Spleen (tissue), 7 donors: ENCODE results near the gene NTN1.

Source experiments
- CTCF ChIP-seq, 11 experiments: fragments of 200-600 bp in 7 of 11; fragments of 450-650 bp in 4 of 11; sonication (generic) in 4 of 11; IDR thresholded peaks in 8 of 11; conservative IDR thresholded peaks in 3 of 11; 1 replicate in 7 of 11; 2 replicates in 4 of 11; pipeline versions ENCODE4 v1.4.0 to v1.8.0; 2016 to 2021; ENCODE audit warnings: antibody characterized with exemption in 11 of 11, inconsistent platforms in 4 of 11, mild to moderate bottlenecking in 1 of 11
- POLR2A ChIP-seq, 3 donors: fragments of 450-650 bp; IDR thresholded peaks; one replicate each; pipeline ENCODE4 v1.5.1; 2017; ENCODE audit warnings: antibody characterized with exemption in 3 of 3, mild to moderate bottlenecking in 1 of 3
- POLR2AphosphoS5 ChIP-seq, 3 donors: sonication (generic); formaldehyde crosslinking; IDR thresholded peaks; one replicate each; pipeline ENCODE4 v1.5.1; 2017; ENCODE audit warnings: antibody characterized with exemption in 3 of 3
- donor health status: DM: no; HTN: no; CAD: no; lungs with moderate emphysema.
- donor health status: DM: no; HTN: no; CAD: no.
- donor health status: DM: no; HTN: no; CAD: no.

- no peak for TF ChIP-seq CTCF (IDR thresholded peaks at IDR 0.05 in 8 of 11, conservative IDR thresholded peaks at IDR 0.05 in 3 of 11)
- TF ChIP-seq POLR2AphosphoS5 (IDR thresholded peaks at IDR 0.05), result no peak
- TF ChIP-seq POLR2A (IDR thresholded peaks at IDR 0.05), result no peak
Observed at GRCh38 chr17:9185688-9186284, 164.5 kb downstream of the NTN1 start.
